PC-9 (cell line): ENCODE measurements around the gene LYST. TPM values are rescaled to one million over a fixed set of nuclear protein-coding genes. Genes with fewer than 3 reads are reported as not detected.

ENCODE experiments used
- BruUV-seq: library from RNA; stranded (reverse); fragments of 400-500 nt; replicated peaks from 2 replicates; lab custom pipeline; 2021; lab: Mats Ljungman, UMichigan
- CTCF ChIA-PET: fragments of 300-600 bp; sonication (Branson Sonifier 250); formaldehyde crosslinking; loops from one replicate; lab custom pipeline; 2022; ENCODE audit warnings: antibody characterized with exemption; lab: Charles Lee
- POLR2A ChIA-PET: fragments of 300-600 bp; sonication (Branson Sonifier 250); formaldehyde crosslinking; loops from one replicate; lab custom pipeline; 2022; ENCODE audit warnings: antibody characterized with exemption; ENCODE audit not compliant: unreplicated experiment; lab: Charles Lee
- DNase-seq, 2 experiments: peaks; one replicate each; pipeline versions ENCODE4 v3.0.0 to v3.0.0-alpha.2; 2015 to 2022; ENCODE audit warnings: mixed read lengths in 1 of 2
- H2AFZ ChIP-seq: fragments of 200-600 bp; sonication (generic); 2 replicates; pipeline ENCODE4 v1.8.1; 2017; ENCODE audit warnings: antibody characterized with exemption
- H3F3A ChIP-seq: fragments of 200-600 bp; sonication (generic); 2 replicates; pipeline ENCODE4 v1.8.1; 2017; ENCODE audit warnings: antibody characterized with exemption, mild to moderate bottlenecking, low read depth; ENCODE audit not compliant: insufficient read depth
- H3K27ac ChIP-seq: fragments of 200-600 bp; sonication (generic); 2 replicates; pipeline ENCODE4 v1.6.1; 2016; ENCODE audit warnings: mixed run types
- H3K27me3 ChIP-seq: fragments of 200-600 bp; sonication (generic); 2 replicates; pipeline ENCODE4 v1.6.1; 2016; ENCODE audit warnings: low read depth, mixed run types; ENCODE audit not compliant: insufficient read depth
- H3K36me3 ChIP-seq: fragments of 200-600 bp; sonication (generic); 2 replicates; pipeline ENCODE4 v1.6.1; 2016; ENCODE audit warnings: low read depth, mixed run types
- H3K4me1 ChIP-seq: fragments of 200-600 bp; sonication (generic); replicated peaks from 2 replicates; pipeline ENCODE4 v1.6.1; 2016; ENCODE audit warnings: mixed run types; ENCODE audit not compliant: insufficient read depth
- H3K4me2 ChIP-seq: fragments of 200-600 bp; sonication (generic); 2 replicates; pipeline ENCODE4 v1.6.1; 2017; ENCODE audit warnings: mixed run types
- H3K4me3 ChIP-seq: fragments of 200-600 bp; sonication (generic); 2 replicates; pipeline ENCODE4 v1.6.1; 2016; ENCODE audit warnings: mixed run types
- H3K79me2 ChIP-seq: fragments of 200-600 bp; sonication (generic); 2 replicates; pipeline ENCODE4 v1.6.1; 2017; ENCODE audit warnings: low read depth, mixed run types
- H3K9me2 ChIP-seq: fragments of 200-600 bp; sonication (generic); 2 replicates; pipeline ENCODE4 v1.8.1; 2017; ENCODE audit warnings: mild to moderate bottlenecking; ENCODE audit not compliant: insufficient read depth
- H3K9me3 ChIP-seq: fragments of 200-600 bp; sonication (generic); 2 replicates; pipeline ENCODE4 v1.8.1; 2016; ENCODE audit warnings: low read depth; ENCODE audit not compliant: insufficient read depth
- H4K20me1 ChIP-seq: fragments of 200-600 bp; sonication (generic); 2 replicates; pipeline ENCODE4 v1.8.1; 2017; ENCODE audit not compliant: insufficient read depth
- CTCF ChIP-seq: fragments of 200-600 bp; sonication (generic); conservative IDR thresholded peaks from 2 replicates; pipeline ENCODE4 v1.6.1; 2017; ENCODE audit warnings: mixed run types, antibody characterized with exemption, mild to moderate bottlenecking, moderate library complexity
- EZH2 ChIP-seq: fragments of 200-600 bp; sonication (generic); IDR thresholded peaks from 2 replicates; pipeline ENCODE4 v1.8.0; 2017; ENCODE audit warnings: antibody characterized with exemption, low read depth
- intact Hi-C: fragments of 100-400 bp; cut with micrococcal nuclease; formaldehyde crosslinking; loops from one replicate; pipeline ENCODE4 v1.10.0; 2022; ENCODE audit not compliant: unreplicated experiment
- total RNA-seq: library from RNA; stranded (reverse); gene quantifications from 2 replicates; pipeline ENCODE4 v1.2.3, GENCODE V29; 2021

The LYST gene
- total RNA-seq, 1 experiment from 2014 or later: 14.1 TPM

GRCh38 chr1:235735621-235736020 is 131.1 kb downstream of the LYST start:
- TF ChIP-seq EZH2 (no peak), CTCF (no peak)
- ChIA-PET POLR2A (no interaction called here), CTCF (interaction anchor here (0.7 kb wide), 1 partner anchor 1342 kb away, joined by 6 read pairs; no protein-coding TSS in a partner anchor)
- Histone ChIP-seq H3K4me1 (no peaks in the 10 kb centered on the region), H3K9me3 (no peaks in the 10 kb centered on the region), H3K9me2 (no peaks in the 10 kb centered on the region), H3F3A (no peaks in the 10 kb centered on the region; the same call in 1 of the 2 replicates), H3K4me3 (no peak overlapping the region), H3K27ac (no peak overlapping the region), H2AFZ (no peak overlapping the region), H3K27me3 (no peaks in the 10 kb centered on the region), H3K79me2 (no peaks in the 10 kb centered on the region), H3K4me2 (no peak overlapping the region), H3K36me3 (no peaks in the 10 kb centered on the region), H4K20me1 (no peaks in the 10 kb centered on the region)
- BruUV-seq: no TSS peak
- intact Hi-C loops: no loop called here
- no peak for DNase-seq

GRCh38 chr1:235734335-235734734 is 132.4 kb downstream of the LYST start:
- Histone ChIP-seq H3K27me3 (no peaks in the 10 kb centered on the region), H3K9me3 (no peaks in the 10 kb centered on the region), H3K4me2 (no peak overlapping the region), H2AFZ (no peak overlapping the region), H3K79me2 (no peaks in the 10 kb centered on the region), H3K36me3 (no peaks in the 10 kb centered on the region; the same call in 1 of the 2 replicates), H3K9me2 (no peaks in the 10 kb centered on the region), H3F3A (no peaks in the 10 kb centered on the region; the same call in 1 of the 2 replicates), H4K20me1 (no peaks in the 10 kb centered on the region), H3K4me1 (no peaks in the 10 kb centered on the region), H3K27ac (no peak overlapping the region), H3K4me3 (no peak overlapping the region)
- intact Hi-C loops: no loop called here
- DNase-seq: no peak
- no TSS peak for BruUV-seq
- POLR2A ChIA-PET: no interaction called here
- TF ChIP-seq EZH2 (no peak), CTCF (no peak)
- CTCF ChIA-PET: no interaction called here

GRCh38 chr1:235730007-235730406 is 136.7 kb downstream of the LYST start:
- DNase-seq: no peak
- no peaks in the 10 kb centered on the region for H3K9me2 ChIP-seq
- no peaks in the 10 kb centered on the region for H3K4me1 ChIP-seq
- no TSS peak for BruUV-seq
- H3K4me2 ChIP-seq: no peak overlapping the region
- no peak overlapping the region for H3K4me3 ChIP-seq
- H3K27ac ChIP-seq: no peak overlapping the region
- no peaks in the 10 kb centered on the region for H3K79me2 ChIP-seq
- no peaks in the 10 kb centered on the region; the same call in 1 of the 2 replicates for H3K36me3 ChIP-seq
- intact Hi-C loops: no loop called here
- H3K9me3 ChIP-seq: no peaks in the 10 kb centered on the region
- ChIA-PET POLR2A (no interaction called here), CTCF (no interaction called here)
- H3F3A ChIP-seq: no peaks in the 10 kb centered on the region; the same call in 1 of the 2 replicates
- H3K27me3 ChIP-seq: no peaks in the 10 kb centered on the region
- H4K20me1 ChIP-seq: no peaks in the 10 kb centered on the region
- TF ChIP-seq EZH2 (no peak), CTCF (no peak)
- H2AFZ ChIP-seq: no peak overlapping the region
